ENCODE data around the gene TSHZ3. TPM values are rescaled to one million over a fixed set of nuclear protein-coding genes. Genes with fewer than 3 reads are reported as not detected.

The TSHZ3 gene
- total RNA-seq, 1 donor from 2014 or later = 6.3 TPM

GRCh38 chr19:31292639-31293185 is 56.5 kb downstream of the TSHZ3 start:
- Histone ChIP-seq H3K4me1 (ENCODE audit: control insufficient read depth in 3 of 3, insufficient read depth in 3 of 3, low read length in 3 of 3) (no peaks in the 10 kb centered on the region), H3K9ac (ENCODE audit: low read depth in 1 of 3, low read length in 3 of 3) (no peak overlapping the region), H3K9me3 (ENCODE audit: control insufficient read depth in 3 of 3, low read length in 3 of 3) (no peaks in the 10 kb centered on the region), H3K27ac (ENCODE audit: low read depth, low read length) (no peak overlapping the region), H3K27me3 (ENCODE audit: control insufficient read depth in 3 of 3, insufficient read depth in 3 of 3, low read length in 3 of 3) (no peaks in the 10 kb centered on the region), H3K36me3 (ENCODE audit: control insufficient read depth in 3 of 3, insufficient read depth in 3 of 3, low read length in 3 of 3) (no peaks in the 10 kb centered on the region), H3K4me3 (ENCODE audit: low read length in 3 of 3) (no peak overlapping the region)

GRCh38 chr19:31290931-31291590 is 58.2 kb downstream of the TSHZ3 start:
- H3K4me1 ChIP-seq (ENCODE audit: control insufficient read depth in 3 of 3, insufficient read depth in 3 of 3, low read length in 3 of 3) = peaks cover 0 to 2% (median 1%) of the 10 kb centered on the region in 3 donors
- H3K9me3 ChIP-seq (ENCODE audit: control insufficient read depth in 3 of 3, low read length in 3 of 3) = no peaks in the 10 kb centered on the region
- H3K9ac ChIP-seq (ENCODE audit: low read depth in 1 of 3, low read length in 3 of 3) = no peak overlapping the region
- no peaks in the 10 kb centered on the region for H3K36me3 ChIP-seq (ENCODE audit: control insufficient read depth in 3 of 3, insufficient read depth in 3 of 3, low read length in 3 of 3)
- no peaks in the 10 kb centered on the region for H3K27me3 ChIP-seq (ENCODE audit: control insufficient read depth in 3 of 3, insufficient read depth in 3 of 3, low read length in 3 of 3)
- H3K27ac ChIP-seq (ENCODE audit: low read depth, low read length) = no peak overlapping the region
- H3K4me3 ChIP-seq (ENCODE audit: low read length in 3 of 3) = no peak overlapping the region

GRCh38 chr19:31289976-31290375 is 59.3 kb downstream of the TSHZ3 start:
- no peaks in the 10 kb centered on the region for H3K36me3 ChIP-seq (ENCODE audit: control insufficient read depth in 3 of 3, insufficient read depth in 3 of 3, low read length in 3 of 3)
- H3K27ac ChIP-seq (ENCODE audit: low read depth, low read length) = no peak overlapping the region
- H3K4me1 ChIP-seq (ENCODE audit: control insufficient read depth in 3 of 3, insufficient read depth in 3 of 3, low read length in 3 of 3) = peaks cover 0 to 5% (median 4%) of the 10 kb centered on the region in 3 donors
- no peaks in the 10 kb centered on the region for H3K9me3 ChIP-seq (ENCODE audit: control insufficient read depth in 3 of 3, low read length in 3 of 3)
- no peak overlapping the region for H3K9ac ChIP-seq (ENCODE audit: low read depth in 1 of 3, low read length in 3 of 3)
- H3K4me3 ChIP-seq (ENCODE audit: low read length in 3 of 3) = no peak overlapping the region
- H3K27me3 ChIP-seq (ENCODE audit: control insufficient read depth in 3 of 3, insufficient read depth in 3 of 3, low read length in 3 of 3) = no peaks in the 10 kb centered on the region

GRCh38 chr19:31289381-31289880 is 59.8 kb downstream of the TSHZ3 start:
- Histone ChIP-seq H3K27ac (ENCODE audit: low read depth, low read length) (no peak overlapping the region), H3K4me3 (ENCODE audit: low read length in 3 of 3) (no peak overlapping the region), H3K9ac (ENCODE audit: low read depth in 1 of 3, low read length in 3 of 3) (no peak overlapping the region), H3K27me3 (ENCODE audit: control insufficient read depth in 3 of 3, insufficient read depth in 3 of 3, low read length in 3 of 3) (peaks cover 0 to 3% (median 0%) of the 10 kb centered on the region in 3 donors), H3K9me3 (ENCODE audit: control insufficient read depth in 3 of 3, low read length in 3 of 3) (no peaks in the 10 kb centered on the region), H3K36me3 (ENCODE audit: control insufficient read depth in 3 of 3, insufficient read depth in 3 of 3, low read length in 3 of 3) (no peaks in the 10 kb centered on the region), H3K4me1 (ENCODE audit: control insufficient read depth in 3 of 3, insufficient read depth in 3 of 3, low read length in 3 of 3) (peaks cover 0 to 5% (median 4%) of the 10 kb centered on the region in 3 donors)

- peaks cover 0 to 7% (median 0%) of the 10 kb centered on the region in 3 donors for H3K27me3 ChIP-seq (ENCODE audit: control insufficient read depth in 3 of 3, insufficient read depth in 3 of 3, low read length in 3 of 3)
- H3K9ac ChIP-seq (ENCODE audit: low read depth in 1 of 3, low read length in 3 of 3) = no peak overlapping the region
- peaks cover 0 to 5% (median 4%) of the 10 kb centered on the region in 3 donors for H3K4me1 ChIP-seq (ENCODE audit: control insufficient read depth in 3 of 3, insufficient read depth in 3 of 3, low read length in 3 of 3)
- H3K4me3 ChIP-seq (ENCODE audit: low read length in 3 of 3) = no peak overlapping the region
- H3K9me3 ChIP-seq (ENCODE audit: control insufficient read depth in 3 of 3, low read length in 3 of 3) = no peaks in the 10 kb centered on the region
- no peaks in the 10 kb centered on the region for H3K36me3 ChIP-seq (ENCODE audit: control insufficient read depth in 3 of 3, insufficient read depth in 3 of 3, low read length in 3 of 3)
- H3K27ac ChIP-seq (ENCODE audit: low read depth, low read length) = no peak overlapping the region
Observed at GRCh38 chr19:31286491-31286890, 62.7 kb downstream of the TSHZ3 start.

- Histone ChIP-seq H3K27me3 (ENCODE audit: control insufficient read depth in 3 of 3, insufficient read depth in 3 of 3, low read length in 3 of 3) (peaks cover 0 to 7% (median 0%) of the 10 kb centered on the region in 3 donors), H3K4me1 (ENCODE audit: control insufficient read depth in 3 of 3, insufficient read depth in 3 of 3, low read length in 3 of 3) (peaks cover 0 to 5% (median 4%) of the 10 kb centered on the region in 3 donors), H3K4me3 (ENCODE audit: low read length in 3 of 3) (peak overlapping the region in 1 of 3 donors; percentile 52), H3K9ac (ENCODE audit: low read depth in 1 of 3, low read length in 3 of 3) (no peak overlapping the region), H3K9me3 (ENCODE audit: control insufficient read depth in 3 of 3, low read length in 3 of 3) (no peaks in the 10 kb centered on the region), H3K27ac (ENCODE audit: low read depth, low read length) (no peak overlapping the region), H3K36me3 (ENCODE audit: control insufficient read depth in 3 of 3, insufficient read depth in 3 of 3, low read length in 3 of 3) (no peaks in the 10 kb centered on the region)
Observed at GRCh38 chr19:31285744-31286143, 63.5 kb downstream of the TSHZ3 start.

GRCh38 chr19:31284621-31285020 is 64.6 kb downstream of the TSHZ3 start:
- no peak overlapping the region for H3K9ac ChIP-seq (ENCODE audit: low read depth in 1 of 3, low read length in 3 of 3)
- no peaks in the 10 kb centered on the region for H3K36me3 ChIP-seq (ENCODE audit: control insufficient read depth in 3 of 3, insufficient read depth in 3 of 3, low read length in 3 of 3)
- H3K27me3 ChIP-seq (ENCODE audit: control insufficient read depth in 3 of 3, insufficient read depth in 3 of 3, low read length in 3 of 3) = peaks cover 0 to 7% (median 0%) of the 10 kb centered on the region in 3 donors
- H3K4me3 ChIP-seq (ENCODE audit: low read length in 3 of 3) = no peak overlapping the region
- no peak overlapping the region for H3K27ac ChIP-seq (ENCODE audit: low read depth, low read length)
- H3K9me3 ChIP-seq (ENCODE audit: control insufficient read depth in 3 of 3, low read length in 3 of 3) = no peaks in the 10 kb centered on the region
- peaks cover 0 to 5% (median 4%) of the 10 kb centered on the region in 3 donors for H3K4me1 ChIP-seq (ENCODE audit: control insufficient read depth in 3 of 3, insufficient read depth in 3 of 3, low read length in 3 of 3)

GRCh38 chr19:31283701-31284100 is 65.5 kb downstream of the TSHZ3 start:
- peaks cover 0 to 12% (median 1%) of the 10 kb centered on the region in 3 donors for H3K27me3 ChIP-seq (ENCODE audit: control insufficient read depth in 3 of 3, insufficient read depth in 3 of 3, low read length in 3 of 3)
- peaks cover 0 to 5% (median 4%) of the 10 kb centered on the region in 3 donors for H3K4me1 ChIP-seq (ENCODE audit: control insufficient read depth in 3 of 3, insufficient read depth in 3 of 3, low read length in 3 of 3)
- no peaks in the 10 kb centered on the region for H3K9me3 ChIP-seq (ENCODE audit: control insufficient read depth in 3 of 3, low read length in 3 of 3)

GRCh38 chr19:31282346-31282745 is 66.9 kb downstream of the TSHZ3 start:
- H3K27ac ChIP-seq (ENCODE audit: low read depth, low read length) = no peak overlapping the region

More at GRCh38 chr19:31283701-31284100, 65.5 kb downstream of the TSHZ3 start:
- H3K4me3 ChIP-seq (ENCODE audit: low read length in 3 of 3) = no peak overlapping the region
- H3K36me3 ChIP-seq (ENCODE audit: control insufficient read depth in 3 of 3, insufficient read depth in 3 of 3, low read length in 3 of 3) = no peaks in the 10 kb centered on the region
- H3K9ac ChIP-seq (ENCODE audit: low read depth in 1 of 3, low read length in 3 of 3) = no peak overlapping the region
- H3K27ac ChIP-seq (ENCODE audit: low read depth, low read length) = no peak overlapping the region

More at GRCh38 chr19:31282346-31282745, 66.9 kb downstream of the TSHZ3 start:
- H3K27me3 ChIP-seq (ENCODE audit: control insufficient read depth in 3 of 3, insufficient read depth in 3 of 3, low read length in 3 of 3) = peaks cover 0 to 12% (median 5%) of the 10 kb centered on the region in 3 donors
- peaks cover 0 to 5% (median 4%) of the 10 kb centered on the region in 3 donors for H3K36me3 ChIP-seq (ENCODE audit: control insufficient read depth in 3 of 3, insufficient read depth in 3 of 3, low read length in 3 of 3)
- no peaks in the 10 kb centered on the region for H3K9me3 ChIP-seq (ENCODE audit: control insufficient read depth in 3 of 3, low read length in 3 of 3)
- peaks cover 0 to 5% (median 4%) of the 10 kb centered on the region in 3 donors for H3K4me1 ChIP-seq (ENCODE audit: control insufficient read depth in 3 of 3, insufficient read depth in 3 of 3, low read length in 3 of 3)
- H3K4me3 ChIP-seq (ENCODE audit: low read length in 3 of 3) = no peak overlapping the region
- no peak overlapping the region for H3K9ac ChIP-seq (ENCODE audit: low read depth in 1 of 3, low read length in 3 of 3)
